AG04449 (cell line): Measurements from ENCODE around the gene KCNJ18.
"Not testable (repeated sequence)": the region's sequence is repeated elsewhere in the genome, so short reads cannot be mapped to it uniquely, and the experiment has no call there.

Experiments
- CTCF ChIA-PET: fragments of 350-600 bp; formaldehyde crosslinking; extraction: SDS; loops from one replicate; lab custom pipeline; 2021; ENCODE audit warnings: antibody characterized with exemption; lab: Yijun Ruan, JAX
- POLR2A ChIA-PET: fragments of 400-600, 350-600 bp; formaldehyde crosslinking; extraction: SDS; loops from one replicate; lab custom pipeline; 2020; ENCODE audit warnings: antibody characterized with exemption, inconsistent platforms; lab: Yijun Ruan, JAX
- DNase-seq: peaks from one replicate; pipeline ENCODE4 v3.0.0-alpha.2; 2010; ENCODE audit warnings: low read depth, low spot score
- H3K4me3 ChIP-seq: 2 replicates; pipeline ENCODE4 v1.5.1; 2011; ENCODE audit warnings: low read depth, mild to moderate bottlenecking, control low read depth, low read length

KCNJ18 gene

DNA sequence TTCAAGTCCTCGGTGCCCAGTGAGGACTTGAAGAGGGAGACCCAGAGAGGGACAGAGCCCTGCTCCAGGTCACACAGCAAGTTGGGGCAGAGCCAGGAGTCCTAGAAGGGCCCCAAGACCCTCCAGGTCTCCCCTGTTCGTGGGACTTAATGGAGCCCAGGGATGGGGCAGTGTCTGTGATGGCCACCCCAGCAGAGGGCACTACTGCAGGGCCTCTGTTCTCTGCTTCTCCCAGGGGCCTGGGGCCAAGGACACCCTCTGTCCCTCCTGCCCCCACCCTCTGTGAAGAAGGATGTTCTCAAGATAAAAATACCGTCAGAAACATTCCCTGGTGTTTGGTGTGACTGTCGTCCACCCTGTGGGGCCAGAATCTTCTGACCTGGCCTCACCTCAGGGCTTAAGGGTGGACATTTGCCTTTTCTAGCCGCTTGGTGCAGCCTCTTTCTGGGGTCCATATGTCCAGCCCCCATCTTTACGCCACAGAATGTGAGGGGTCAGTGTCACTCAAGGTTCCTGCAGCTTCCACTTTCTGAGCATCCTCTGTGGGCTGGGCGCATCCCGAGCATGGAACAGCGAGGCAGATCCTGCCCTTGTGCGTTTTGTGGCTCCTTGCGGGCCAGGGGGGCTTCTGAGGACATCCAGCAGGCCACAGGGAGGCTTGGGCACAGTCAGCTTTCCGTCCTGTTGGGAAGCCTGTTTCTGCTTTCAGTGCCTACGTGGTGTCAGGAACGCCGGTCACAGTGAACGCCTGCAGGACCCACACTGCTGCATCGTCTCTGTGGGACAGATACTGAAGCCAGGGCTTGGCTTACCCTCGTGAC, at the start of gene KCNJ18:
Gene KCNJ18 (plus strand): TSS at position 641 of the 821 bp plus-strand sequence. CDS start 10,264 bp downstream, outside the sequence.
- POLR2A ChIA-PET, H3K4me3 ChIP-seq, DNase-seq, CTCF ChIA-PET: not testable (repeated sequence)

DNA sequence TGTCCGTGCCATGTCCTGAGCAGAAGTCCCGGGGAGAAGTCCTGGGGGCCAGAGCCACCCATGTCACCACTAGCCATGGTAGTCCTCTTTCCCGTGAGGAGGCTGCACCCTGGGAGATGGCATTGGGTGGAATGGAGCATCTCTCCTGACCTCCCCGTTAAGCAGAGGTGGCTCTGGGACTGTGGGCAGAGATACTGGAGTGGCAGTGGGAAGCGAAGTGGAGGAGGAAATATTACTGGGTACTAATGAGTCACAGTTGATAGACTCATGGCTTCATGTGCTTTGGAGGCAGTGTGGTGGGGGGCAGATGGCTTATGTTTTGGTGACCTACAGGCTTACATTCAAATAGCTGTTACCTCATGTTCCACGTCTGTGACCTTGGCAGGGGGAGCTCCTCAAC, 44.2 kb upstream of the KCNJ18 start:
- DNase-seq, CTCF ChIA-PET, POLR2A ChIA-PET, H3K4me3 ChIP-seq: not testable (repeated sequence)

DNA sequence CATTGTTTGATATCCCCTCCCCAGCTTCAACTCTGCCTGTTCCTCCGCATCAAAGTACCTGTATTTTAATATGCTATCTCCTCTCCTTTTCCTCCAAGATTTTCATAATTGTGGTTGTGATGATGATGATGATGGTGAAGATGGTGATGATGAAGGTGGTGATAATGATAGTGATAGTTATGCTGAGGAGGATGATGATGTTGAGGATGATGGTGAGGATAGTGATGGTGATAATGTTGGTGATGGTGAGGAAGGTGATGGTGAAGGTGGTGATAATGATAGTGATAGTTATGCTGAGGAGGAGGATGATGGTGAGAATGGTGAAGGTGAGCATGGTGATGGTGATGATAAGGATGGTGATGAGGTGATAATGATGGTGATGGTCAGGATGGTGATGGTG, 42.3 kb upstream of the KCNJ18 start:
- POLR2A ChIA-PET, DNase-seq, CTCF ChIA-PET, H3K4me3 ChIP-seq: not testable (repeated sequence)

DNA sequence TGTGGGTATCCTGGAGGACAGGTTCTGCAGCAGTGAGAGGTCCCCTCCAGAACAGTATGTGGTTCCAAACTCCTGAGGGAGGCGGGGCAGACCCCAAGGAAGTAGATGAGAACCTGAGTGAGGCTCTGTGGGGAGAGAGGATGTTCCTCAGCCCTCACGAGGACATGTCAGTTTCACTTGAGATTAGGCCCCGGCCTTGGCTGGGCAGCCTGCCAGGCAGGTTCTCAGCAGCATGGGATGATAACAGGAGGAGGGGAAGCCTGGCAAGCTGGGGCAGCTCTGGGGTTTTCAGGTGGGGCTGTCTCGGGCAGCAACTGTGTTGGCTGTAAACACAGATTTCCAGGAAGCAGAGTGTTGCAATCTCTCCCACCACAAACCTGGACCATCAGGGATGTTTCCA, 40.3 kb upstream of the KCNJ18 start:
- CTCF ChIA-PET, H3K4me3 ChIP-seq, POLR2A ChIA-PET, DNase-seq: not testable (repeated sequence)

DNA sequence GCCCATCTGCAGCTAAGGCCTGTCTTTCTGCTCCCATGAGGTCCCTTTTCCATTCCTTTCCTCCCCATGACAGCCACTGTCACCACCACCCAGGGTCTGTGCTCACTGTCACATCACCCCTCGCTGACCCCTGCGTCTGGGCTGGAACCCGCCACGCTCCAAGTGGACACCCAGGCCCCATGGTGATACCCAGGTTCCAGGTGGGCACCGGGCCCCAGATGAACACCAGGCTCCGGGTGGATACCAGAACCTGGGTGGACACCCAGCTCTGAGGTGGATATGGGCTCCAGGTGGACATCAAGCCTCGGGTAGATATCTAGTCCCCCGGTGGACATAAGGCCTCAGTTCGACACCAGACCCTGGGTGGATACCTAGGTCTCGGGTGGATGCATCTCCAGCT, 39.1 kb upstream of the KCNJ18 start:
- POLR2A ChIA-PET, H3K4me3 ChIP-seq, DNase-seq, CTCF ChIA-PET: not testable (repeated sequence)

DNA sequence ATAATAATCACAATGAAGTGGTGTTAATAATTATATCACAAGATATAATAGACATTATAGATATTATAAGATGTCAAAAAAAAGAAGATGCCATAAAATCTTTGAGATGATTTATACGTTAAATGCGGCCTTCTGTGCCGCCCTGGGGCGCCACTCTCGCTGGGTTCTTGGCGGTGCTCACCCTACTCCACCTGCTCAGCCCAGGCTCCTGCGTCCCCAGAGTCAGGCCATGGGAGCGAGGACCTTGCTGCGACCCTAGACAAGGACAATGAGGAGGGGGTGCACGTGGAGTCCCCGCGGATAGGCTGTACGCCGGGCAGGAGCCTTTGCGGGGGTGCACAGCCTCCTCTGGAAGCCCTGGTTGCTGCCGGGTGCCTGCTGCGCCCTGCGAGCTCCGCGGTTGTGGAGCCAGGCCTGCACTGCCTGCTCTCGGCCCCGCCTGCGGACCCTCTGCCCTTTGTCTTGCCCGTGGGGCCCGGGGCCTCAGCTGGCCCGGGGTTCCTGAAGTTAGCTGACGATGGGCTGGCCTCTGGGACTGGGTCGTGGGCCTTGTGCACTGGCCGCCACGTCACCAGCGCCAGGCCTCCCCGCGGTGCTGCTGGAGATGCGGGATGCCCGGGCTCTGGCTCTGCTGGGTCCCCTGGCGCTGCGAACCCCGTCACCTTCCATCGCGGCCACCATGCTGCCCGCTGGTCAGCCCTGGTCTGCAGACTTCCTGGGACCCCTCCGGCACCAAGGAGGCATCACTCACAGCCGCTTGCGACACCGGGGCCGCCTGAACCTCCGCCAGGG, 35.6 kb upstream of the KCNJ18 start:
- POLR2A ChIA-PET, DNase-seq, H3K4me3 ChIP-seq, CTCF ChIA-PET: not testable (repeated sequence)

DNA sequence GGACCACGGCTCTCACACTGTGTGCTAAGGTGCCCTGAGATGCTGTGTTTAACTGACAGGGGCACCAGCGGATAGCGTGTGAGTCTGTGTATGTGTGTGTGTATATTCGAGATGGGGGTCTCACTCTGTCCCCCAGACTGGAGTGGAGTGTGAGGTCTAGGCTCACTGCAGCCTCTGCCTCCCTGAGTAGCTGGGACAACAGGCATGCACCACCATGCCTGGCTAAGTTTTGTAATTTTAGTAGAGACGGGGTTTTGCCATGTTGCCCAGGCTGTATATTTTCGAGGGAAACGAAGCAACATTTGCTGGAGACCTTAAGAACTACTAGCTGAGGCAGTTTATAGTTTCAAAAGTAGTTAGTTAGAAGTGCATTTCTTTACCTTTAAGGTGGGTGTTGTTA, 32.7 kb upstream of the KCNJ18 start:
- CTCF ChIA-PET, POLR2A ChIA-PET, DNase-seq, H3K4me3 ChIP-seq: not testable (repeated sequence)

DNA sequence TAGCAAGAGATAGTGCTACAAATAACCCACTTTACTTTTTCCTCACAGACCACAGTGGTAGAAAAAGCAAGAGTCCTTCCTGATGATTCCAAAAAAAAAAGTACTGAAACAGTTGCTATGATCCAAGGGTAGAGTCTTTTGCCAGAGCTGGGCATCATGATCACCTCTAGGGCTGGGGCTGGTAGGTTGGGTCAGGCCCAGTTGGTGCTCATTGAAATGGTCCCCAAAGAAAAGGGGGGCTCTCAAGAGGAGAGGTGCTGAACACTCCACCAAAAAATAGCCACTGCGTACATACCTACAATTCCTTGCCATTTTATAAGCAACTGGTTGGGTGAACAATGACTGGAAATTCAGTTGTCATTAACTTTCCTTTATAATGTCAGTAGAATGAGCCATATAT, 30.9 kb upstream of the KCNJ18 start:
- CTCF ChIA-PET, H3K4me3 ChIP-seq, DNase-seq, POLR2A ChIA-PET: not testable (repeated sequence)

DNA sequence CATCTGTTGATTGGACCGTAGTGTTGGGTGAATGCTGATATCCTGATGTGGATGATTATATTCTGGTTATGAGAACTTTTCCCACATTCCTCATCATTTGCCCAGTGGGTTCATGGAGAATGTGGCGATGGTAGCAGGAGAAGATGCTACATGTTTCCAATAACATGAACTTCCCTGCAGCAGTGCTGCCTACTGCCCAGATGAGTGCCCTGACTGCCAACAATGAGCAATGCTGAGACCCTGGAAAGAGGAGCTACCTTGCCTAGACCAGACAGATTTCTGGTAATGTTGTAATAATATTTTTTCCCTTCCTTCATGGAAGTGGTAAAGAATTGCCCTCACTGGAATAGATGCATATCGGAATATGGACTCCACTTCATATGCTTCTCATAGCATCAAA, 29.2 kb upstream of the KCNJ18 start:
- POLR2A ChIA-PET, CTCF ChIA-PET, DNase-seq, H3K4me3 ChIP-seq: not testable (repeated sequence)

DNA sequence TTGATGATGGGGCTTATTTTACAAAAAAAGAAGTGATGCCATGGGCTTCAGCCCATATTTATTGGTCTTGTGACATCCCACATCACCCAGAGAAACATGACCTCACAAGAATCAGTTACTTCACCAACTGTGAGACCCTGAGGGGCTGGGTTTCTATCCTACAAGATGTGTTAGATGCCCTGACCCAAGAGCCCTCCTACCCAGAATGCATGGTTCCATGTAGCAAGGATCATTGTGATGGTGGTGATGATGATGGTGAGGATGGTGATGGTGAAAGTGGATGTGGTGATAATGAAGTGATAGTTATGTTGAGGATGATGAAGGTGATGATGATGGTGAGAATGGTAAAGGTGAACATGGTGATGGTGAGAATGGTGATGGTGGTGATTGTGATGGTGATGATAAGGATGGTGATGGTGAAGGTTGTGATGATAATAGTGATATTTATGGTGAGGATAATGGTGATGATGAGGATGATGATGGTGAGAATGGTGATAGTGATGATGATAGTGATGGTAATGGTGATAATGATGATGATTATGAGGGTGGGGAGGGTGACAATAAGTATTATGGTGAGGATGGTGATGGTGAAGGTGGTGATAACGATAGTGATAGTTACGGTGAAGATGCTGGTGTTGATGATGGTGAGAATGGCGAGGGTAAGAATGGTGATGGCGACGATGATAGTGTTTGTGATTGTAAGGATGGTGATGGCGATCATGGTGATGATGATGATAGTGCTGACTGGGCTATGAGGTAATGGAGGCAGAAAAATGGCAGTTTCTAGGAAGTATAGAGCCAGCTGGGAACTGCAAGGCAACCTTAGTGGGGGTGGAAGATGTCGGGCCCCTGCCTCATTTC, 28.5 kb upstream of the KCNJ18 start:
- POLR2A ChIA-PET, DNase-seq, CTCF ChIA-PET, H3K4me3 ChIP-seq: not testable (repeated sequence)

DNA sequence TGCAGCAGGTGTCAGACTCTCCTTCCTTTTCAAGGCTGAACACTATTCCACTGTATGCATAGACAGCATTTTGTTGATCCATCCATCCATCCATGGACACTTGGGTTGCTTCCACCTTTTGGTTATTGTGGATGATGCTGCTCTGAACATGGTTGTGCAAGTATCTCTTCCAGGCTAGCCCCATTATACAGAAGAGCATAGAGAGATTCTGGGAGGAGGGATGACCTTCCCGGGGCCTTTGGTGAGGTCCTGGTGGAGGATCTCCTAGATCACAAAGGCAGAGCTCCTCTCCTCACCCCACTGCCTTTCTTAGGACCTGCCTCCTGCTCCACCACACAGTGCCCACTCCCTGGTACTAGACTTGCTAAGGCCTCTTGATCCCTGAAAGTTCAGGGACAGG, 27.2 kb upstream of the KCNJ18 start:
- DNase-seq, H3K4me3 ChIP-seq, POLR2A ChIA-PET, CTCF ChIA-PET: not testable (repeated sequence)

DNA sequence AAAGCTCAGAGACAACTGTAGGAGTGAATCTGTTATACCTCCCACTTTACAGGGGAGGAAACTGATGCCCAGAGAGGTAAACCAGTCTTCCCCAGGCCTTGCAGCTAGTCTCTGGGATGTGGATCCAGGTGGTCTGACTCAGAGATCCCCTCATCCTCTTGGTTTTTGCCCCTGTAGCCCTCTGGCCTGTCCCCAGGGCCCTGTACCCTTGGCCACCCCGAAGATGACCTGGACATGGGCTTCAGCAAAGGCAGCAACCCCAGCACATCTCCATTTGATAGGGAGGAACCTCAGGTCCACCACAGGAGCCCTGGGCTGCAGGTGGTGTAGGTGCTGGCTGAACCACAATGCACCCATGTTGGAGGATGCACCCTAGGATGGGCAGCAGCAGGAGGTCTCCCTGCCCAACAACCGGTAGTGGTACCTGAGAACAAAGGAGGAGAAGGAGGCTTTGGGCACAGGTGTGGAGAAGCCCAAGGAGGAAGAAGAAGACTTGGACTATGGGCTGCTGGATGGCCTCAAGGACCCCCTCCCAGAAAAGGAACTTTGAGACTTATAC, 26.3 kb upstream of the KCNJ18 start:
- DNase-seq, CTCF ChIA-PET, H3K4me3 ChIP-seq, POLR2A ChIA-PET: not testable (repeated sequence)

DNA sequence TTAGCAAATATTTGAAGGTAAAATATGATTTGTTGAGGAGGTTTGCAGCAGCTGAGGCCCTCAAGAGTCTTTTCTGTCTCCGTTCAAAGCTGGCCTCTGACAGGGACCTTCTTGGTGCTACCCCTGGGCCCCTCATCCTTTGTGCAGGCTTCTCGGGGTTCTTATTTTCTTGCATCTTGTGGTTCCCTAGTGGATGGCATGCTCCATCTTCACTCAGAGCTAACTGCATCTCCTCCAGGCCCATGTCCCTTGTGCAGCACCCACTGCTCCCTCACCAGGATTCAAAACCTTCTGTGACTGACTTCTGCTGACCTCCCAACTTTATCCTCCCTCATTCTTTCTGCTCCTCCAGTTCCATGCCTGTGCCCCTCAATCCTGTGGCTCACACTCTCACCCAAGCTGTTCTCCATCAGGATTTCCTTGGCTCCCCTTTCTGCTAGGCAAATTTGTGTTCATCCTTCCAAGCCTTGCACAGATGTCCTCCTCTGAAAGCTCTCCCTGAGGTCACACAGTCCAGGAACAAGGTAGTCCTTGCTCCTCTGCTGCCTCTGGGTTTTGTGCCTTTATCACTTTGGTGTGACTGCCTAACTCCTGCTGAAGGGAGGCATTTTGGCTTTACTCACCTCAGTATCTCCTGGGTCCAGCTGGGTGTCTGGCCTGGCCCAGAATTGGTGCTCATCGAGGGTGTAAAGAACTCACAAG, 25.5 kb upstream of the KCNJ18 start:
- DNase-seq, POLR2A ChIA-PET, CTCF ChIA-PET, H3K4me3 ChIP-seq: not testable (repeated sequence)

DNA sequence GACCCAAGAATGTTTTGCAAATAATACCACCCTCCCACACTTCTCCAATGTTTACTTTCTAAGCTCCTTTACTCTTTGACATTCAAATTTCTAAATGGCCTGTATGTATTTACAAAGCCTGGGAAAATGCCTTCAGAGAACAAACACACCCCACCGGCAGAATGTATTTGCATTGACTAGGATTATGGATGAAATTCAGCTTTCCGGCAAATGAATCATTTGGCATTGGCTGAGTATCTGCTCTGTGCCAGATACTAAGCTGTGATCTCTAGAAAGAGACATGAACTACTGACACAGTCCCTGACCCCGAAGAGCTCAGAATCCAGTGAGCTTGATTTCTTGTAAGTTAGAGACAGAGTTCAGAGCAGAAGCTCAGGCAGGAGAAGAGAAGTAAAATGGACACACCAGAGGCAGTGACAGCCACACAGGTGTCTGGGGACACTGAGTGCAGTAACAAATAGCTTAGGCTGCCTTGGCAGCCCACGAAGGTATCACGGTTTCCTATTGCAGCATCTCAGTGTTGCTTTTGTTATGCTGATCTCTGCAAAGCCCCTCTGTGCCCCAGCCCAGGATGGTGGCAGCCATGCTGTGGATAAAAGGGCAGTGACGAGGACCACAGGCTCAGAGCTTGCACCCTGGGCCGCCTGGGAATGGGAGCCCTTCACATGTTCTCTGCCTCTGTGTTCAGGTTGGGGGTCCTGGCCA, 24.8 kb upstream of the KCNJ18 start:
- H3K4me3 ChIP-seq, DNase-seq, POLR2A ChIA-PET, CTCF ChIA-PET: not testable (repeated sequence)

DNA sequence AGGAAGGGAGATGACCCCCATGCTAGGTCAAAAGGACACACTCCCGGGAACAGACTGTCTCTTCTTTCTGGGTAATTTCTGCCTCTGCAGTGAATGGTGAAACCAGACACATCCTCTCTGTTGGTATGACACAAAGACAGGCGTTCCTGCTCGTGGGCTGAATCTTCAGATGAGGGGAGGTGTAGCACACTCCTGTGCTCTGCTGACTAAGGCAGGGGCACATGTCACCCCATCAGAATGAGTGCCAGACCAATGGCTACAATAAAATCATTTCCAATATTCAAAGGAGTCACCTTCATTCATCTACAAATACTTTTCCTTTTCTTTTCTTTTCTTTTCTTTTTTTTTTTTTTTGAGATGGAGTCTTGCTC, 24.2 kb upstream of the KCNJ18 start:
- H3K4me3 ChIP-seq, CTCF ChIA-PET, DNase-seq, POLR2A ChIA-PET: not testable (repeated sequence)
